ENCODE data around the gene IRX6.

DNA sequence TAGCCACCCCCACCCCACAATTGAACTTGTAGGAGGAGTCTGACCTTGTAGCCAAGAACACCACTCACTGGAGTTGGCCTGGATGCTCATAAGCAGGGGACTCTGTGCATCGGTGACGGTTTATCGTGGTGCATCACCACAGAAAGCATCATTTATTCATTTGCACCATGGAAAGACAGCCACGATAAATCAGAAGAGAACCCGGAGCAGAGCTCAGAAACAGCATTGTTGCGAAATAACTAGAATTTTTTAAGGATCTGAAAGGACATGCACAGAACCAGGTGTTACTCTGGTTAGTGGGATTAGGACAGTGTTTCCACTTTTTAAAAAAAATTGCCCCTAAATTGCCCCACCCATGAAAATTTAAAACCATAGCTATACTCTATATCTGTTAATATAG is 44.4 kb upstream of the IRX6 start:
- TF ChIP-seq FOXA3 (CRISPR knock-in tag; IDR thresholded peaks at IDR 0.05), result no peak
- TF ChIP-seq POLR2AphosphoS5 (IDR thresholded peaks at IDR 0.05; ENCODE audit: low read depth, low read length), result no peak
- no peak for TF ChIP-seq MAFF (IDR thresholded peaks at IDR 0.05; ENCODE audit: low read depth, low read length)
- no peak for TF ChIP-seq SAFB2 (CRISPR knock-in tag; IDR thresholded peaks at IDR 0.05; ENCODE audit: borderline replicate concordance, low read depth)
- no peak for TF ChIP-seq SP1 (IDR thresholded peaks at IDR 0.05)
- no peak for TF ChIP-seq SP1 (CRISPR knock-in tag; IDR thresholded peaks at IDR 0.05)
- TF ChIP-seq KDM4B (CRISPR knock-in tag; IDR thresholded peaks at IDR 0.05), result no peak
- no peak for TF ChIP-seq HMG20B (CRISPR knock-in tag; conservative IDR thresholded peaks at IDR 0.05)
- no peak for TF ChIP-seq CTCF (CRISPR knock-in tag; IDR thresholded peaks at IDR 0.05)

Measured in HepG2 (cell line).